Amniotic epithelial cell (primary cell): ENCODE measurements around the gene INHA.
A peak's percentile ranks its signal among the peaks of the same experiment; 100 is the strongest.

Experiments
- DNase-seq: peaks from one replicate; pipeline ENCODE4 v3.0.0-alpha.2; 2010; ENCODE audit warnings: low read depth

INHA gene

DNA sequence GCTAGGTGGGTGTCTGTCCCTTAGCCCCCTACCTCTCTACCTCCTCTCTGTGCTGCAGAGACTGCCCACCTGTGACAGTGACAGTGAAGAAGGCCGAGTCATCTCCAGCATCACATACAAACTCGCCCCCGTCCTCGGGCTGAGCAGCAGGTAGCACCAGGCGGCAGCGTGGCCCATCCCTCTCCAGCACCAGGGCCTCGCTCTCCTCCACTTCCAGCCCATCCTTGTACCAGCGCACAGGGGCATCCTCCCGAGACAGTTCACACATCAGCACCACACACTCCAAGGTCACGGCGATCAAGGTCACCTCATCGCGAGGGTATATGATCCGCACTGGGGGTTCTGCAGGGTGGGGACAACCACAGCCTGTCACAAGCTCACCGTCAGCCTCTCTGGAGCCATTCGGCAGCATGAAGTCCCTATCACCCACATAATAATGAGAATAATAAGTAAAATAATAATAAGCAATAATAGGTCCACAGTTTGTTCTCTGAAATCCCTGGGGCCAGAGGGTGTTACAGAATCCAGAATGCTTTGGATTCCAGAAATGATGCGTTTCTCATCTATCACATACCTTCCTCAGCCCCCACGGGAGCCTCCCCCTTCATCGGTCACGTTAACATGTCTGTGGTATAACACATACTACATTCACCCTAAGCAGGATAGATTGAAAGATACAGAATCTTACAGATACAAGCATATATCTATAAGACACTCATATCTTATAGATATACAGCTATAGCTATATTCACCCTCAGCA, 12.8 kb upstream of the INHA start:
- DNase-seq = peak; percentile 52

DNA sequence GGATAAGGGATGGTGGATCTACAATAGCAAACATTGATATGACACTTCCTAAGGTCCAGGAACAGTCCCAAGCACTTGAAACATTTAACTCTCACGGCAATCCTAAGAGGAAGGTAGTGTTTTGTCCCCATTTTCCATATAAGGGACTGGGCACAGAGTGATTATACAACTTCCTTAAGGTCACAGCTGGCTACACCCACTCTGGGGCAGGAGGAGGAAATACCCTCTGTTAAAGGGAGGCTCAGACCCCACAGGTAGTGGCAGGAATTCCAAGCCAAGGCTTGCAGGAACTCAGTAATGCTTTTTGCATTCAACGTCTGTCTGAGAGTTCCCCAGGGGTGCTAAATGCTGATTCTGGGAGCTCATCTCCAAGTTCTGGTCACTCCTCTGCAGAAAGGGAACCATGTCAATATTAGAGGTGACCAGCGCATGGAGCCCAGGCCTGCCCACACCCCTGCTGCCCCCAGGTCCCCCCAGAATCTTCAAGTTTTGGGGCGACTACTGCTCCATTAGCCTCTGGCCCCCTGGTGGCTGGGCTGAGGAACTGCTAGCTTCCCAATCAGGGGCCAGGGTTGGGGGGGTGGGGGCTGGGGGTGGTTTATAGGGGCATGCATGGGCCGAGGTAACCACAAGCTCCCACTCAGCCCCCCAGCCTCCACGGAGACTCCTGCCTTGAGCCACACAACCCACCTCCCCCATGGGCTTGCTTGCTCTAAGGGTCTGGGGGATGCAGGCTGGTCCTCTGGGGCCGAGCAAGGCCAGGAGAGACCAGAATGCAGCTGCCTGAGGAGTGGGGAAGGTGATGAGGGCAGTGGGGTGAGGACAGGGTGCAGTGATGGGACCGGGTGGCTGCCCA, 11.8 kb upstream of the INHA start:
- DNase-seq = no peak

DNA sequence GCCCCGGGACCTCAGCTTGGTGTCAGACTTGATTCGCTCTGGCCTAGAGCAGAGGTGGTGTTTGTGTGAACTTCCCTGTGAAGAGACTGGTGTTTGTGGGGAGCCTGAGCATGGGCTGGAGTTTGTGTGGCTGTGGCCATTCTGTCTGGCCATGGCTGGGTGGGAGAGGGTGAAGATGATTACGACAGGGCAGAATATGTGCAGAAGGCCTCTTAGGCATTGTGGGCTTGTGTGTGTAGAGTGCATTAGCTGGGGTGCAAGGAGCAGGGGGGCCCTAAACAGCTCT, 11.3 kb upstream of the INHA start:
- no peak for DNase-seq

DNA sequence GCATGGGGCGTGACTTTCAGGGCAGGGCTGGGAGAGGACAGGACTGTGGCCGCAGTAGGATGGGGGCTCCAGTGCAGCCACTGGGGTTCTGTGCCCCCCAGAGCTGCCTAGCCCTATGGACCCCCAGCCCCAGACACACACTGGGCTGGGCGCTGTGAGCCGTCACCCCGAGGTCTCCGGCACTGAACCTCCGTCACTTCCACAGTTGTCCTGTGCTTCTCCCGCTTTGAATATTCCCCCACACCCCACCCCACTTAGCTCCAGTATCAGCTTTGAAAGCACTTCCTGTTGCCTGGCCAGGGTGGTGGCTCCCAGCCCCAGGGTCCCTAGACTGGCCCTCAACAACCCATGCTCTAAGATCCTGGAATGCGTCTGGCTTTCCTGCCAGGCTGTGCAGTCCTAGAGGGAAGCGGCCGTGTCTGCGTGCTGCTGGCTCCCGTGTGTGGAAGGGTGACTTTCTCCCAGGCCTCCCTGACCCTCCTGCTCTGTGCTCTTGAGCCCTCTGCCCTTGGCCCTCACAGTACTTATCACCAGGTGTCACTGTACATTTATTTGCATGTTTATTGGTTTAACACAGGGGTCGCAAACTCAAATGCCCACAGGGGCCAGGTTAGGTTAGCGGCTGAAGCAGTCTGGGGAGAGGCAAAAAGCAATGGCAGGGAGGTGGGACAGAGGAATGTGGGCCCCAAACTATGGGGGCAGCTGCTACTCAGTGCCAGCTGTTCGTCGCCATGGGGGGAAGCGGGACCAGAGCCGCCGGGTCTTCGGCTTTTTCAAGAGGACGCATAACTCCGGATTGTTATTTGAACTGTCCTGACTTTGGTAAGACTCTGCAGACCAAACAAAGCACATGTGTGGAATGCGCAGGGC, 10.7 kb upstream of the INHA start:
- DNase-seq = no peak

DNA sequence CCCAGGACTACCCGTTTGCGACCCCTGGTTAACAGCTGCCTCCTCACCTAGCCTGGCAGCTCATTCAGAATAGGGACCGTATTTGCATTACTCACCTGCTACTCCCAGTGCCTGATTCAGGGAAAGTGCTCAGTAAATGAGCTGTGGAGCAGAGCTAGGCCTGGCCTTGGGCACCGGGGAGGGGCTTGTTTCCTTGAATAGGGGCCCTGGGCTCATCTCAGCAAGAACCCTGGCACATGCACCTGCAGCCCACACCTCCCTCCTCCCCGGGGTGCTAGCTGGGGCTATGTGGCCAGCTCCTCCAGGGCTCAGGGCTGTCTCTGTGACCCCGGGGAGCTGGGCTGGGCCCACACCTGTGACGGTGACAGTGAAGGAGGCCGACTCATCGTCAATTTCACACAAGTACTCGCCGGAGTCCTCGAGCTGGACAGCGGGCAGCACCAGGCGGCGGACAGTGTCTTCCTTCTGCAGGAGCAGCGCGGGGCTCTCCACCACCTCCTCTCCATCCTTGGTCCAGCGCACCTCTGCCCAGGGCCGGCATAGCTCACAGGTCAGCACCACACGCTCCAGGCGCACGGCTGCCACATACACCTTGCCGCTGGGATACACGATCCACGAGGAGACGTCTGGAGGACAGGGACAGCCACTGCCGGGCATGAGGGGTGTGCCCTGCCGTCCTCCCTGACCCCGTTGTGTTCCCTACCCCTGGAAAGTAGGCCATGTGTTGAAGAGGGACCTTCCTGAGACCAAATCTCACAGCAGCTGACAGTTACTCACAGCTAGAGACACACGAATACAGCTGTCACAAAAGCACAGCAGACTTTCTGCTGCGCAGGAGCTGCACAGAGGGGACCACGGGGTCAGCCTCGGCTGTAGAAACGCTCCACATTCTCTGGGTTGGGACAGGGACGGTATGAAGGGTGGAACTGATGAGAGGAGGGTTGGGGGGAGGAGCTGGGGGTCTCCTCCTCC, 9.8 kb upstream of the INHA start:
- no peak for DNase-seq

DNA sequence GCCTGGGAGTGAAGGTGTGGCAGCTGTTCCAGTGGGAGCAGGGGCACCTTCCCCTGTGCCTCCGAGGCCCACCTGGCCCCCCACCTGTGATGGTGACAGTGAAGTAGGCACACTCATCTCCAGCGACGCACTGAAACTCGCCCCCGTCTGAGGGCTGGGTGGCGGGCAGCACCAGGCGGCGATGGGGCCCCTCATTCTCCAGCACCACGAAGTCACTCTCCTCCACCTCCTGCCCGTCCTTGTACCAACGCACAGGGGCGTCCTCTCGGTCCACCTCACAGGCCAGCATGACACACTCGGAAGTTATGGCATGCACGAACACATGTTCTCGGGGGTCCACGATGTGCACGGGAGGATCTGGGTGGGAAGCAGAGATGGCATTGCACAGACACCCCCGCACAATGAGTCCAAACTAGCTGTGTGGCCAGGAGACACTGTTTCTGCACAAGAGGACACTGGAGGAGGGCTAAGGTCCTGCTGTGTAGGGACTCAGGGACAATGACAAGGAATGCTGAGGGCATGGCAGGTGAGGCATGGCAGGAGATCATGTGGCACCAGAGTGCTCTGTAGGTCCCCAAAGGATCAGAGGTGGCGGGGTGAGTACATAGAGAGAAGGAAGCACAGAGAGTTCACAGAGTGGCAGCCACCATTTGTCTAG, 8.7 kb upstream of the INHA start:
- no peak for DNase-seq

DNA sequence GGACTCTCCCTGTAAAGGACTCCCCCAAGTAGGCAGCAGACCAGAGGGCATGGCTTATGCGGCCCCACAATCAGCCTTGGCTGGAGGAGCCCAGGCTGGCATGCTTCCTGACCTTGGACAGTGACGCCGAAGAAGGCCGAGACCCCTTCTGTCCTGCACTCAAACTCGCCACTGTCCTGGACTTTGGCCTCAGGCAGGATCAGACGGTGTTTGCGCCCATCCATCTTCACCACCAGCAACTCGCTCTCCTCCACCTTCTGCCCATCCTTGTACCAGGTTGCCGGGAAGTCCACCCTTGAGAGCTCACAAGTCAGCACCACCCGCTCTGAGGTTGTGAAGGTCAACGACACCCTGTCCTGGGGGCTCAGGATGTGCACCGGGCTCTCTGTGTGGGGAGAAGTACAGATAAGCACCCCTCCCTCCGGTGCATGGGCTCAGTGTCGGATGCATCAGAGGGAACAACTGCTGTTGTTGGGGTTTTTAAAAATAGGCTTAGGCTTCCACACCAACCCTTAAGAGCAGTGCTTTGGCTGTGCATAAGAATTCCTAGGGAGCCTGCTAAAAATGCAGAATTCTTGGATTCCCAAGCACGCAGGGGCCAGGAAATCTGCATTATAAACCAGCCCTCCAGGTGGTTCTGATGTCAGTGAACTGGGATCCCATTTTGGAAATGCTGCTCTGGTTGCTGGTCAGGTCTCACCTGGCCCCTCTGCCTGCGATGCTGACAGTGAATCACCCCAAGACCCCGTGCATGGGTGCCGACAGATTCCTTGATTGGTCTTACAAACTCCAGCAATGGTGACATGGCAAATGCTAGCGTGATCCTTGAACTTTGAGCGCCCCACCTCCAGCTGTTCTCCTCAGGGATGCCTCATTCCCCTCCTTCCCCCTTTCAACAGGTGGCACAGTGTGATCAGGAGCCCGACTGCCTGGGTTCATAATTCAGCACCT, 6.7 kb upstream of the INHA start:
- no peak for DNase-seq

DNA sequence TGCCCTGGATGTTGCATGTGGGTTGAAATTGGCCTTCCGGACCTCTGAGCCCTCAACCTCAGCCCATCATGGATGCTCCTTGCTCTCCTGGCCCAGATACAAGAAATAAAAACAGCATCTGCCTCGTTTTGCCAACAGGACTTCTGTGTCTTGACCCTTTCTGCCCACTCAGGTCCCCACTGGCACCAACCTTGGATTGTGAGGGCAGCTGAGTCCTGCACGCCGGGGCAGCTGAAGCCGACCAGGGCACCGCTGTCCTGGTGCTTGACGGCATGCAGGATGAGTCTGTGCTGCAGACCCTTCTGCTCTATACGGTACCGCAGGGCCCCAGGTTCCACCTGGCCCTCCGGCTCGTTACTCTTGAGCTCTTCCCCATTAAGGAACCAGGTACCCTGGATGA, 5.5 kb upstream of the INHA start:
- no peak for DNase-seq

DNA sequence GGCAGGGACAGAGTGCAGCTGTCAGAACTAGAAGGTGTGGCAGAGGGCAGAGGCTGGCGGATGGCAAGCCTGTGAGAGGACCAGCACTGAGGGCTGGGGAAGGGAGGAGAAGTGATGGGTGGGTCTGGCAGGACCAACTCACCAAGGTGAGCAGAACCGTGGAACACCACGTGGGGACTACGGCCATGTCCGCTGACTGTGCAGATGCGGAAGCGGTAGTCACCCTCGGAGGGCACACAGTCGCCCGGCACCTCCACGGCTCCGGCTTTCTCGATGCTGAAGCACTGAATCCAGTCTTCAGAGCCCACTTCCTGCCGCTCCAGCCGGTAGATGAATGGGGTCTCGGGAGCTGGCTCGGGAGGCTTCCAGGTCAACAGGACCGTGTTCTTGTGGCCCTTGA, 5.0 kb upstream of the INHA start:
- DNase-seq = no peak

DNA sequence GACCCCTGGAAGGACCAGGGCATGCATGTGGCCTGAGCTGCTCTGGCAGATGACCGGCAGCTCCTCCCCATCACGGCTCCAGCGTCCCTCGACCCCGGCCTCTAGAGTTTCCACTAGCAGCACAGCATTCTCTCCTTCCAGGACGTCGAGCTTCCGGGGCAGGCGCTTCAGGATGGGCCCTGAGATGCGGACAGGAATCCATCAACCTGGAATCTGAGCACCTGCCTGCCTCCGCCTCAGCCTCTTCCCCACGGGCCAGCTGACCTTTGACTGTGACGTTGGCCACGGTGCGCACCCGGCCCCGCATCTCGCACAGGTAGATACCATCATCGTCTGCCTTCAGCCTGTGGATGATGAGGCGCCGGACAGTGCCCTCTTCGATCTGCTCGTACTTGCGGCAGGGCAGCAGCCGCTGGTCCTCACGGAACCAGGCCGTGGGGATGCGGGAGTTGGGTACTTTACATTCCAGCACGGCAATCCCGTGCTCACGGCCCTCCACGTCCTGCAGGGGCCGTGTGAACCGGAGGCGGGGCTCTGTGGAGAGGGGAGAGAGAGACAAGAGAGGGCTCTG, 4.2 kb upstream of the INHA start:
- no peak for DNase-seq

DNA sequence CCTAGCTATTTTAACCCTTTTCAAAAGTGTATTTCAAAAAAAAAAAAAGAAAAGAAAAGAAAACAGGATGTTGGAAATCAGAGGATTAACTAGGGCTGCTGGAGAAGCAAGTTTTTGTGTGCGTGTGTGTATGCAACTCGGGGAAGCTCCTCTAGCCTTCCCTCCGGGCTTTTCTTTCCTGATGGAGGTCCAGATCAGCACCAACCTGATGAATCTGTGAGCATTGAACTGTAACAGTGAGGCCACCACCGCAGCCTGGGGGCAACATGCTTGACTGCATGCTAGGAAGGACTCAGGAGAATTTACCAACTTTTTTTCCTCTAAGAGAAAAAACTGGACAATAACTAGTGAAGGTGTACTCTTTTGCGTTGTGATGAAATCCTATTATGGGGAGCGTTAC, 3.1 kb upstream of the INHA start:
- DNase-seq = no peak

DNA sequence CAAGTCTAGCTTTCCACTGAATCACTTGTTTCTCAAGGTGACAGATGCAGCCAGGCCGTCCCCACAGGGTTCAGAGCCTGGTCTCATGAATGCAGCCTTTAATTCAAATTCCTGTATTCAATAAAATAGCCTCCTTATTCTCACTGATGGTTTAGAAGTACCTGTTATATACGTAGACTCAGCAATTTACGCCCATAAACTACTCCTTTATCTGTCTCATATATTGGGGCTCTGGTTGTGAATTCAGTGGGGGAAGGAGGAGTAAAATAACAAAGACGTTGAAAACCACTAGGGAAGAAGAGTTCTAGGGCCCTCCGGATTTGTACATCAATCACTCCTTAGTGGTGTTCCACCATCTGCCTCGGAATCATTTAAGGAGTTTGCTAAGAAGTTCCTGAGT, 2.5 kb upstream of the INHA start:
- no peak for DNase-seq

DNA sequence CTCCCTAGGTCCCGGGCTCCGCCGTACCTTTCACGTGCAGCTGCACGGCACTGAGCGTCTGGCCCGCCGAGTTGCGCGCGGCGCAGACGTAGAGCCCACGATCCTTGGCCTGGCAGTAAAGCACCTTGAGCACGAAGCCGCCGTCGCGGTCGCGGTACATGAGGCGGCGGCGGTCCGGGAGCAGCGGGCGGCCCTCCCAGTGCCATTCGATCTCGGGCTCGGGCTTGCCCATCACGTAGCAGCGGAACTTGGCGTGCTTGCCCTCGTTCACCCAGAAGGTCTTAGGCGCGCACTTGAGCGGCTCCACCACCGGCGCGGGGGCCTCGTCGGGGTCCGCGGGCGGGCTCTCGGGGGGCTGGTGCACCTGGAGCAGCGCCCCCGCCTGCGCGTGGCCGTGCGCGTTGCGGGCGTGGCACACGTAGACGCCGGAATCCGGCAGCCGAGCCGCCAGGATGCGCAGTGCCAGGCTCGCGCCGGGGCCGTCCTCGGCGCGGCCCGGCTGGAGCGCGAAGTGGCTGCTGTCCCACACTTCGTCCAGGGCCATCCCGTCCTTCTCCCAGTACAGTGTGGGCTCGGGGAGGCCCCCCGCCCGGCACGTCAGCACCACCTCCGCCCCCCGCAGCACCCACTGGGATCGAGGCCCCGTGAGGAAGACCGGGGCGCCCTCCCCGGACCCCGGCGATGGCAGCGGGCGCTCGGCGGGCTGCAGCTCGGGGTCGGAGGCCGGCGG, 1.8 kb upstream of the INHA start:
- DNase-seq = no peak

DNA sequence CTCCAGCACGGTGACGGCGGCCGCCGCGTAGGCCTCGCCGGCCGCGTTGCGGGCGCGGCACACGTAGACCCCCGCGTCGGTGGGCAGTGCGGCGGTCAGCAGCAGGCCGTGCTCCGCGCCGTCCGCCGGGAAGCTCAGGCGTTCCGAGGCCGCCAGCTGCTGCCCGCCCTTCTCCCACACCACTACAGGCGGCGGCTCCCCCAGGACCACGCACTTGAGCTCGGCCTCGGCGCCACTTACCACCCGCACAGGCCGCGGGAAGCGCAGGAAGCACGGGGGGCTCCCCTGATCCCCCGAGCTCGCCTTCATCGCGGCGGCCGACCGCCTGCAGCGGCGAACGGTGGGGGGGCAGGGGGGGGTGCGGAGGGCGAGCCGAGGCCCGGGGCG, 1.2 kb upstream of the INHA start:
- DNase-seq = no peak

DNA sequence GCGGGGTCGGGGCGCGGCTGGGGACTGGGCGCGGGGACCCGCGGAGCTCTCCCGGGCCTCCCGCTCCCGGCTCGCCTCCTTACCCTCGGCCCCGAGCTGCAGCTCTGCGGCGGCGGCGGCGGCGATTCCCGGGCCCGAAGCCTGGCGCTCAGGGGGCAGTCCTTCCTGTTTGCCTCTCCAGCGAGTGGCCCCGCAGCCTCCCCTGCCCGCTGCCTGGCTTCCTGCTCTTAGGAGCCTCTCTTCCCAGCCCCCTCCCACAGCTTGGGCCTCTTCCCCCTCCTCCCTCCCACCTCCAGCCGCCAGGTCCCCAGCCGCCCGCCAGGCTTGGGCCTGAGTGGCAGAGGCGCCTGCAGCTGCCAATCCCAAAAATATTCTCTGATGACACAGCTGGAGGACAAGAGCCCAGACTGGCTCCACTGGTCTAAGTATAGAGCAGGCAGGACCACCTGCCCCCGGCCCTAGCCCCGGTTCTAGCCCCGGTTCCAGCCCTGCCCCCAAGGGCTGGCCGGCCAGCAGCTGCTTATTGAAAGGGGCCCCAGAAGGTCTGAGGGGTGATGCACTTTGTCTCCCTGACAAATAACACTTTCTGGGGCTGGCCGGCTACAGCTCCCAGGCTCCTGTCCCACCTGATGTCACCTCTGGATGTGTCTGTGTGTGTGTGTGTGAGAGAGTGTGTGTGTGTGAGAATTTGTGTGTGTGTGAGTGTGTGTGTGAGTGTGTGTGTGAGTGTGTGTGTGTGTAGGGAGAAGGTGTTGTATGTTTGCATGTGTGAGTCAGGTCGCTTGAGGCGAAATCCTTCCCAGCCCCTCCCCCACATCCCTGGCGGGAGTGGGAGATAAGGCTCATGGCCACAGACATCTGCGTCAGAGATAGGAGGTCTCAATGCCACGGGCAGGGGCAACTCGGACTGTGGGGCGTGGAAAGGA, 536 bp upstream of the INHA start, which contains the start of gene OBSL1:
Gene OBSL1 (minus strand): TSS at position 229 of the 926 bp plus-strand sequence. CDS start 307 bp downstream, outside the sequence.
- DNase-seq = peak; percentile 97

DNA sequence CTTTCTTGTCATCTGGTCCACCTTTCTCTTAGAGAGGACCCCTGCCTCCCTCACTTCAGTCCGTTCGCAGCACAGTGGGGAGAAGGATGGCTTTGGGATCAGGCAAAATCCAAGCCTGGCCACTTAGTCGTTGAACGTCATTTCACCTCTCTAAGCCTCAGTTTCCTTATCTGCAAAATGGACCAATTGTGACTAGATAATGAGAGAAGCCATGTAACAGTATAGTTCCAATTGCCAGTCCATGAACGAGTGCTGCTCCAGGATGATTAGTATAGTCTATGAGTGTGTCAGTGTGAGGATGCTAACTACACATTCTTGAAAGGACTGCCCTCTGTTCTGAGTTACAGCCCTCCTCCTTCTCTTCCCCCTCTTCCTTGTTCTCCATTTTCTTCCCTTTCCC, 1.1 kb downstream of the INHA start:
- no peak for DNase-seq

DNA sequence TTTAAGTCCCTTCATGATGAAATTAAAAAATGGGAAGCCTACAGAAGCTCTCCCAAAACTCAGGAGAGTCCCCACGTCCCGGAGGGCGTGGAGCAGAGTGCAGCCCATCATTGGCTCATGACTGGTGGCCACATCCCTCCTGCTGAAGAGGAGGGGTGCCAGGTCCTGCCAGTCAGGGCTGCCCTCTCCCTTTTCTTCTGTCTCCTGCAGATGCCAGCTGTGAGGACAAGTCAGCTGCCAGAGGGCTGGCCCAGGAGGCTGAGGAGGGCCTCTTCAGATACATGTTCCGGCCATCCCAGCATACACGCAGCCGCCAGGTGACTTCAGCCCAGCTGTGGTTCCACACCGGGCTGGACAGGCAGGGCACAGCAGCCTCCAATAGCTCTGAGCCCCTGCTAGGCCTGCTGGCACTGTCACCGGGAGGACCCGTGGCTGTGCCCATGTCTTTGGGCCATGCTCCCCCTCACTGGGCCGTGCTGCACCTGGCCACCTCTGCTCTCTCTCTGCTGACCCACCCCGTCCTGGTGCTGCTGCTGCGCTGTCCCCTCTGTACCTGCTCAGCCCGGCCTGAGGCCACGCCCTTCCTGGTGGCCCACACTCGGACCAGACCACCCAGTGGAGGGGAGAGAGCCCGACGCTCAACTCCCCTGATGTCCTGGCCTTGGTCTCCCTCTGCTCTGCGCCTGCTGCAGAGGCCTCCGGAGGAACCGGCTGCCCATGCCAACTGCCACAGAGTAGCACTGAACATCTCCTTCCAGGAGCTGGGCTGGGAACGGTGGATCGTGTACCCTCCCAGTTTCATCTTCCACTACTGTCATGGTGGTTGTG, 2.6 kb downstream of the INHA start:
- DNase-seq = no peak
